B cell (primary cell): ENCODE results near the gene SNAPC4.

Experiments used
- CTCF ChIP-seq: fragments of 200-600 bp; IDR thresholded peaks from one replicate; pipeline ENCODE4 v1.8.0; 2022; ENCODE audit warnings: antibody characterized with exemption, mild to moderate bottlenecking
- EZH2 ChIP-seq: IDR thresholded peaks from 2 replicates; pipeline ENCODE4 v1.6.1; 2012; ENCODE audit warnings: borderline replicate concordance, low read depth, mild to moderate bottlenecking, moderate library complexity, low read length; ENCODE audit not compliant: insufficient read depth, poor library complexity, severe bottlenecking

- no peak for TF ChIP-seq CTCF
- TF ChIP-seq EZH2: no peak
Observed at GRCh38 chr9:136448655-136449054, 48.7 kb upstream of the SNAPC4 start.
